SU-DHL-6 (cell line): ENCODE results near the gene AAR2.

Source experiments
- CTCF ChIP-seq: fragments of 200-600 bp; sonication (generic); IDR thresholded peaks from one replicate; pipeline ENCODE4 v1.5.1; 2017; ENCODE audit warnings: antibody characterized with exemption, mild to moderate bottlenecking, low read length, moderate library complexity; ENCODE audit not compliant: insufficient read depth, poor library complexity, severe bottlenecking
- EZH2phosphoT487 ChIP-seq: fragments of 200-600 bp; sonication (generic), shearing (Covaris generic); conservative IDR thresholded peaks from 2 replicates; pipeline ENCODE4 v1.6.1; 2018; ENCODE audit warnings: mild to moderate bottlenecking, antibody characterized with exemption, low read length, moderate library complexity, mixed read lengths

- TF ChIP-seq CTCF (no peak), EZH2phosphoT487 (no peak)
Observed at GRCh38 chr20:36254076-36254475, 17.8 kb downstream of the AAR2 start.
